Lower leg skin (tissue), 4 donors: ENCODE data around the gene LRRC17. TPM values are rescaled to one million over a fixed set of nuclear protein-coding genes. Genes with fewer than 3 reads are reported as not detected.
"Not testable (repeated sequence)": the region's sequence is repeated elsewhere in the genome, so short reads cannot be mapped to it uniquely, and the experiment has no call there.

ENCODE experiments used
- DNase-seq, 2 donors: peaks; one replicate each; pipeline ENCODE4 v3.0.0-alpha.2; 2019; ENCODE audit warnings: low spot score in 2 of 2
- H3K4me3 ChIP-seq: fragments of 200-600 bp; sonication (generic); 2 replicates; pipeline ENCODE4 v1.5.1; 2017; ENCODE audit warnings: mild to moderate bottlenecking, low read depth; ENCODE audit not compliant: poor library complexity, severe bottlenecking
- CTCF ChIP-seq, 3 donors: fragments of 450-650 bp; IDR thresholded peaks; one replicate each; pipeline ENCODE4 v1.5.1; 2016; ENCODE audit warnings: antibody characterized with exemption in 3 of 3, mild to moderate bottlenecking in 3 of 3, moderate library complexity in 2 of 3
- POLR2A ChIP-seq, 2 donors: fragments of 450-650 bp; IDR thresholded peaks; one replicate each; pipeline ENCODE4 v1.6.1; 2016 to 2017; ENCODE audit warnings: antibody characterized with exemption in 2 of 2, mild to moderate bottlenecking in 1 of 2, moderate library complexity in 1 of 2
- WGBS, 2 donors: methylation state at CpG; one replicate each; pipeline ENCODE4 v1.1.5; 2018; 5-methylcytosine and 5-hydroxymethylcytosine counted together
- intact Hi-C: fragments of 100-400 bp; cut with DNase I; formaldehyde crosslinking; loops from one replicate; pipeline ENCODE4 v1.15.0; 2023; ENCODE audit warnings: low total_unique reads
- total RNA-seq, 4 donors: library from RNA; depleted of rRNA; stranded (reverse); fragments of >200 nt; gene quantifications; one replicate each; pipeline ENCODE4 v1.1.0, GENCODE V29; 2016

The LRRC17 gene
- total RNA-seq, 4 donors from 2014 or later, result 1.1 to 4.4 (median 3.2) TPM

- 76 to 77% methylated on average over 5 of the region's 5 CpGs for WGBS, 2 donors
- H3K4me3 ChIP-seq, result no peak overlapping the region
- TF ChIP-seq CTCF (IDR thresholded peaks at IDR 0.05) (no peak), POLR2A (IDR thresholded peaks at IDR 0.05) (no peak)
- intact Hi-C loops, result no loop called here
- DNase-seq, result no peak
These were observed 14.3 kb upstream of the LRRC17 start for GRCh38 chr7:102898532-102898859.

GRCh38 chr7:102902052-102902451 lies 10.7 kb upstream of the LRRC17 start:
- intact Hi-C loops, H3K4me3 ChIP-seq, DNase-seq: not testable (repeated sequence)
- 60 to 69% methylated on average over 2 of the region's 2 CpGs for WGBS, 2 donors

- WGBS, 2 donors, result 91 to 100% methylated on average over 1 of the region's 1 CpG
- H3K4me3 ChIP-seq, DNase-seq, intact Hi-C loops: not testable (repeated sequence)
These were observed 9.2 kb upstream of the LRRC17 start for GRCh38 chr7:102903576-102903975.

GRCh38 chr7:102908676-102909075 lies 4.1 kb upstream of the LRRC17 start:
- no peak overlapping the region for H3K4me3 ChIP-seq
- DNase-seq, result no peak
- TF ChIP-seq POLR2A (IDR thresholded peaks at IDR 0.05) (no peak), CTCF (IDR thresholded peaks at IDR 0.05) (no peak)
- intact Hi-C loops, result no loop called here

- no peak for TF ChIP-seq CTCF (IDR thresholded peaks at IDR 0.05)
- no peak for TF ChIP-seq POLR2A (IDR thresholded peaks at IDR 0.05)
- no peak for DNase-seq
- H3K4me3 ChIP-seq, result no peak overlapping the region
- intact Hi-C loops, result no loop called here
- WGBS, 2 donors, result 69 to 75% methylated on average over 9 of the region's 9 CpGs
These were observed 1.0 kb downstream of the LRRC17 start for GRCh38 chr7:102913826-102914225.

GRCh38 chr7:102914585-102914984 lies 1.8 kb downstream of the LRRC17 start:
- WGBS, 2 donors, result 63 to 73% methylated on average over 8 of the region's 8 CpGs
- no peak overlapping the region for H3K4me3 ChIP-seq
- no peak for DNase-seq
- TF ChIP-seq CTCF (IDR thresholded peaks at IDR 0.05), result no peak
- no peak for TF ChIP-seq POLR2A (IDR thresholded peaks at IDR 0.05)
- intact Hi-C loops, result no loop called here

- 64 to 79% methylated on average over 3 of the region's 3 CpGs for WGBS, 2 donors
- H3K4me3 ChIP-seq, result no peak overlapping the region
- TF ChIP-seq POLR2A (IDR thresholded peaks at IDR 0.05) (no peak), CTCF (IDR thresholded peaks at IDR 0.05) (no peak)
- intact Hi-C loops, result no loop called here
- no peak for DNase-seq
These were observed 3.6 kb downstream of the LRRC17 start for GRCh38 chr7:102916426-102916825.
